MG63 (cell line): ENCODE data around the gene LRIG2. TPM values are rescaled to one million over a fixed set of nuclear protein-coding genes. Genes with fewer than 3 reads are reported as not detected.

Experiments used
- DNase-seq: peaks from one replicate; pipeline ENCODE4 v3.0.0-alpha.2; 2020
- H3K27me3 ChIP-seq: fragments of 250-450 bp; sonication (Bioruptor Pico); 2 replicates; pipeline ENCODE4 v1.5.1; 2020; ENCODE audit warnings: mild to moderate bottlenecking, moderate library complexity
- H3K36me3 ChIP-seq: fragments of 250-450 bp; sonication (Bioruptor Pico); 2 replicates; pipeline ENCODE4 v1.5.1; 2020; ENCODE audit warnings: mild to moderate bottlenecking, moderate library complexity
- H3K4me3 ChIP-seq: fragments of 250-450 bp; sonication (Bioruptor Pico); 2 replicates; pipeline ENCODE4 v1.5.1; 2020; ENCODE audit warnings: mild to moderate bottlenecking, moderate library complexity
- H3K9me3 ChIP-seq: fragments of 250-450 bp; sonication (Bioruptor Pico); 2 replicates; pipeline ENCODE4 v1.5.1; 2020; ENCODE audit warnings: mild to moderate bottlenecking, moderate library complexity
- total RNA-seq: library from RNA; depleted of rRNA; stranded (reverse); fragments of >200 nt; shearing (Covaris generic); gene quantifications from 2 replicates; pipeline ENCODE4 v1.2.3, GENCODE V29; 2014; ENCODE audit warnings: low replicate concordance; rRNA removed

Gene LRIG2
- total RNA-seq, 1 experiment from 2014 or later, result 4.0 TPM

GRCh38 chr1:113178522-113178921 is 105.5 kb downstream of the LRIG2 start:
- Histone ChIP-seq H3K9me3 (0 out of 2 replicates have a peak, but pooled peaks cover 2% of the 10 kb centered on the region), H3K4me3 (no peak overlapping the region)
- no peak for DNase-seq

More at GRCh38 chr1:113178522-113178921, 105.5 kb downstream of the LRIG2 start:
- peaks cover 13% of the 10 kb centered on the region for H3K27me3 ChIP-seq
- H3K36me3 ChIP-seq, result no peaks in the 10 kb centered on the region

Other genes starting within 250 kb of the LRIG2 start
- 104 and 107 TPM in 2 replicates for gene SLC16A1, start 117.0 kb upstream of the LRIG2 start, total RNA-seq